Gastrocnemius medialis (tissue), 4 donors: ENCODE measurements around the gene TAMALIN. TPM values are rescaled to one million over a fixed set of nuclear protein-coding genes. Genes with fewer than 3 reads are reported as not detected.

Source experiments
- ATAC-seq, 2 donors: fragments of 150-250 bp; one replicate each; pipeline ENCODE4 v1.9.1; 2016
- DNase-seq, 2 donors: peaks; one replicate each; pipeline ENCODE4 v3.0.0-alpha.2; 2019
- H3K27ac ChIP-seq, 4 donors: fragments of 200-600 bp; sonication (generic); 1 replicate in 1 of 4; 2 replicates in 3 of 4; pipeline ENCODE4 v1.5.1; 2016 to 2018; ENCODE audit warnings: mild to moderate bottlenecking in 2 of 4, moderate library complexity in 1 of 4
- H3K27me3 ChIP-seq, 3 donors: fragments of 200-600 bp; sonication (generic) in 2 of 3; 1 replicate in 1 of 3; 2 replicates in 2 of 3; pipeline versions ENCODE4 v1.5.1 to v1.6.0; 2016 to 2019; ENCODE audit warnings: mild to moderate bottlenecking in 1 of 3, moderate library complexity in 1 of 3
- H3K36me3 ChIP-seq, 2 donors: fragments of 200-600 bp; sonication (generic) in 1 of 2; one replicate each; pipeline ENCODE4 v1.5.1; 2017 to 2018
- H3K4me1 ChIP-seq, 2 donors: fragments of 200-600 bp; sonication (generic) in 1 of 2; one replicate each; pipeline ENCODE4 v1.5.1; 2016 to 2017; ENCODE audit warnings: mild to moderate bottlenecking in 2 of 2
- H3K4me3 ChIP-seq, 4 donors: fragments of 200-600 bp; sonication (generic) in 3 of 4; 1 replicate in 1 of 4; 2 replicates in 3 of 4; pipeline ENCODE4 v1.5.1; 2016 to 2019; ENCODE audit warnings: mild to moderate bottlenecking in 2 of 4
- H3K9me3 ChIP-seq, 3 donors: fragments of 200-600 bp; sonication (generic) in 2 of 3; 1 replicate in 1 of 3; 2 replicates in 2 of 3; pipeline ENCODE4 v1.5.1; 2016 to 2019
- CTCF ChIP-seq, 5 experiments: fragments of 450-650 bp in 3 of 5; fragments of 200-600 bp in 2 of 5; sonication (generic) in 2 of 5; IDR thresholded peaks in 4 of 5; conservative IDR thresholded peaks in 1 of 5; 1 replicate in 4 of 5; 2 replicates in 1 of 5; pipeline ENCODE4 v1.5.1; 2016 to 2019; ENCODE audit warnings: antibody characterized with exemption in 5 of 5, mild to moderate bottlenecking in 3 of 5, moderate library complexity in 3 of 5
- POLR2A ChIP-seq, 2 donors: fragments of 450-650 bp; IDR thresholded peaks; one replicate each; pipeline ENCODE4 v1.6.1; 2017; ENCODE audit warnings: antibody characterized with exemption in 2 of 2, mild to moderate bottlenecking in 2 of 2, moderate library complexity in 2 of 2
- in situ Hi-C, 4 donors: fragments of 200-750 bp; cut with MboI; loops; one replicate each; pipeline versions ENCODE4 v1.15.0 to v1.8.0; 2017; ENCODE audit warnings: low sequenced_read_pairs in 4 of 4
- intact Hi-C: fragments of 100-400 bp; cut with DNase I; formaldehyde crosslinking; loops from one replicate; pipeline ENCODE4 v1.15.1; 2023; ENCODE audit warnings: low total_unique reads
- total RNA-seq, 4 donors: library from RNA; depleted of rRNA; stranded (reverse); fragments of >200 nt; gene quantifications; one replicate each; pipeline versions ENCODE4 v1.1.0 to v1.2.3, GENCODE V29; 2016

Gene TAMALIN
- total RNA-seq, 4 donors from 2014 or later: 9.3 to 14.9 (median 11.8) TPM

DNA sequence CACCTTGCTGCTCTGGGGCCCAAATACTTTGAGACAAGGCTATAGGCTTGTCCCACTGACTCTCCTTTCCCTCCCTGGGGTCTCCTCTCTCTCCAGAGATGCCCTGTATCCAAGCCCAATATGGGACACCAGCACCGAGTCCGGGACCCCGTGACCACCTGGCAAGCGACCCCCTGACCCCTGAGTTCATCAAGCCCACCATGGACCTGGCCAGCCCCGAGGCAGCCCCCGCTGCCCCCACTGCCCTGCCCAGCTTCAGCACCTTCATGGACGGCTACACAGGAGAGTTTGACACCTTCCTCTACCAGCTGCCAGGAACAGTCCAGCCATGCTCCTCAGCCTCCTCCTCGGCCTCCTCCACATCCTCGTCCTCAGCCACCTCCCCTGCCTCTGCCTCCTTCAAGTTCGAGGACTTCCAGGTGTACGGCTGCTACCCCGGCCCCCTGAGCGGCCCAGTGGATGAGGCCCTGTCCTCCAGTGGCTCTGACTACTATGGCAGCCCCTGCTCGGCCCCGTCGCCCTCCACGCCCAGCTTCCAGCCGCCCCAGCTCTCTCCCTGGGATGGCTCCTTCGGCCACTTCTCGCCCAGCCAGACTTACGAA is 47.6 kb downstream of the TAMALIN start:
- Histone ChIP-seq H3K4me1 (peaks cover 15 to 24% of the 10 kb centered on the region in 2 donors), H3K4me3 (peak overlapping the region in 2 of 4 donors; percentile 66 to 81), H3K36me3 (peaks cover 0 to 52% of the 10 kb centered on the region in 2 donors), H3K27ac (peak overlapping the region; percentile 90 to 98 (median 94)), H3K27me3 (no peaks in the 10 kb centered on the region), H3K9me3 (no peaks in the 10 kb centered on the region)
- ATAC-seq (no peak), DNase-seq (peak in 1 of 2 donors; percentile 22)
- TF ChIP-seq CTCF (IDR thresholded peaks at IDR 0.05 in 4 of 5, conservative IDR thresholded peaks at IDR 0.05 in 1 of 5): no peak
- TF ChIP-seq POLR2A (IDR thresholded peaks at IDR 0.05): no peak
- intact Hi-C loops (no loop called here), in situ Hi-C loops (no loop called here)

GRCh38 chr12:52054833-52055730 is 48.3 kb downstream of the TAMALIN start:
- Histone ChIP-seq H3K4me3 (no peak overlapping the region), H3K27me3 (no peaks in the 10 kb centered on the region), H3K4me1 (peaks cover 9 to 17% of the 10 kb centered on the region in 2 donors), H3K36me3 (peaks cover 0 to 56% of the 10 kb centered on the region in 2 donors), H3K9me3 (no peaks in the 10 kb centered on the region), H3K27ac (peak overlapping the region; percentile 90 to 98 (median 94))
- intact Hi-C loops: no loop called here
- in situ Hi-C loops: no loop called here
- no peak for ATAC-seq
- peak in 1 of 2 donors; percentile 13 for DNase-seq
- no peak for TF ChIP-seq POLR2A (IDR thresholded peaks at IDR 0.05)
- TF ChIP-seq CTCF (IDR thresholded peaks at IDR 0.05 in 4 of 5, conservative IDR thresholded peaks at IDR 0.05 in 1 of 5): no peak

DNA sequence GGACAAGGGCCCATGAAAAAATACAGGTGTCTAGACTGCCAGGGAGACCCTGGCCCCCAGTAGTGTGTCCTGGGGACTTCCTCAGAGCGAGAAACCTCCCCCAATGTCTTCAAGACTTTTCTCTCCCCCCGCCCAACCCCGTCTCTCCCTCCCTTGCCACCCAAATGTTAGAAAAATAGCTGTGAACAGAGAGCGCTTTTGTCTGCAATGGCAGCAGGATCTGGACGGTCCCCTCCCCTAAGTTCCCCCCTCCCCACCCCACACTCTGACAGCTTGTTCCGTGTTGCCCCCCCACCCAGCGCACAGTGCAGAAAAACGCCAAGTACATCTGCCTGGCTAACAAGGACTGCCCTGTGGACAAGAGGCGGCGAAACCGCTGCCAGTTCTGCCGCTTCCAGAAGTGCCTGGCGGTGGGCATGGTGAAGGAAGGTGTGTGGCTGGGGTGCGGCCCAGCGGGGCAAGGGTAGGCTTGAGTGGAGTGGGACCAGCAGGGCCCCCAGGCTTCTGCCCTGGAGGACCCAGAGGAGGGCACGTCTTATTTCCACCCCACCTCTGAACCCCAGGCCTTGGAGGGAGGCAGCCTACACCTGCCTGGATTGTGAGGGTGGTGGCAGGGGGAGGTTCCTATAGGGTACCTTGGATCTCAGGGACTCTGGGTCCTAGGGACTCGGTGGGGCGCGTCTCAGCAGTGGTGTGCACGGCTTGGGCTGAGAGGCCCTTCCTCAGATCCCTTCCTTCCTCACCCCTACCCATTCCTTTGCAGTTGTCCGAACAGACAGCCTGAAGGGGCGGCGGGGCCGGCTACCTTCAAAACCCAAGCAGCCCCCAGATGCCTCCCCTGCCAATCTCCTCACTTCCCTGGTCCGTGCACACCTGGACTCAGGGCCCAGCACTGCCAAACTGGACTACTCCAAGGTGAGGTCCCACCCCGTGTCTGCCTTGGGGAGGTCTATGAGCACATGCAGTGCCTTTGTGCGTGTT is 49.3 kb downstream of the TAMALIN start:
- DNase-seq: peak in 1 of 2 donors; percentile 29
- Histone ChIP-seq H3K27me3 (no peaks in the 10 kb centered on the region), H3K9me3 (no peaks in the 10 kb centered on the region), H3K4me1 (peaks cover 4 to 14% of the 10 kb centered on the region in 2 donors), H3K4me3 (no peak overlapping the region), H3K36me3 (peaks cover 0 to 56% of the 10 kb centered on the region in 2 donors), H3K27ac (peak overlapping the region; percentile 90 to 98 (median 94))
- ATAC-seq: no peak
- in situ Hi-C loops (no loop called here), intact Hi-C loops (no loop called here)
- peak in 1 of 2 donors; percentile 15 for TF ChIP-seq POLR2A (IDR thresholded peaks at IDR 0.05)
- TF ChIP-seq CTCF (IDR thresholded peaks at IDR 0.05 in 4 of 5, conservative IDR thresholded peaks at IDR 0.05 in 1 of 5): no peak
